K562 (cell line): ENCODE measurements around the gene TPM4. TPM values are rescaled to one million over a fixed set of nuclear protein-coding genes. Genes with fewer than 3 reads are reported as not detected.
A peak's percentile ranks its signal among the peaks of the same experiment; 100 is the strongest.

Experiments used
- ATAC-seq: fragments of 200-7000 bp; cut with Tn5 transposase; 3 replicates; pipeline ENCODE4 v1.9.1; 2020; ENCODE audit warnings: moderate library complexity
- BruUV-seq: library from RNA; stranded (reverse); fragments of 400-500 nt; replicated peaks from 2 replicates; lab custom pipeline; 2021; lab: Mats Ljungman, UMichigan
- CTCF ChIA-PET: fragments of 300-600 bp; formaldehyde crosslinking; extraction: SDS; loops from one replicate; lab custom pipeline; 2021; ENCODE audit warnings: low intra/inter-chr PET ratio; lab: Yijun Ruan, JAX
- POLR2A ChIA-PET: fragments of 300-600, 350-650 bp; sonication (Branson Sonifier 250); formaldehyde crosslinking; extraction: SDS; loops from one replicate; lab custom pipeline; 2021; ENCODE audit warnings: antibody characterized with exemption, inconsistent platforms; lab: Yijun Ruan, JAX
- DNase-seq, 4 experiments: peaks; one replicate each; pipeline versions ENCODE4 v3.0.0 to v3.0.0-alpha.2; 2011 to 2018; ENCODE audit warnings: low spot score in 3 of 4, mixed read lengths in 3 of 4; ENCODE audit errors: extremely low read depth in 1 of 4
- FAIRE-seq: peaks from 2 replicates; lab custom pipeline; 2011; peaks lifted over from hg19 to GRCh38; lab: Jason Lieb, UNC
- H2AFZ ChIP-seq: 2 replicates; pipeline ENCODE4 v1.6.0; 2011; ENCODE audit warnings: low read depth, low read length, control low read depth, inconsistent platforms
- H3K27ac ChIP-seq: fragments of 200-600 bp; 3 replicates; pipeline ENCODE4 v1.8.0; 2011; ENCODE audit warnings: low read depth, mild to moderate bottlenecking, control low read depth, inconsistent platforms, low read length, moderate library complexity, mixed read lengths; ENCODE audit errors: extremely low read depth
- H3K27me3 ChIP-seq, 2 experiments: fragments of 300-600 bp in 1 of 2; 2 replicates in 1 of 2; 3 replicates in 1 of 2; pipeline versions ENCODE4 v1.6.0 to v1.8.0; 2011; ENCODE audit warnings: inconsistent platforms in 2 of 2, low read length in 2 of 2, mild to moderate bottlenecking in 1 of 2, mixed read lengths in 1 of 2, moderate library complexity in 1 of 2; ENCODE audit not compliant: control insufficient read depth in 2 of 2, insufficient read depth in 2 of 2
- H3K36me3 ChIP-seq: fragments of 300-600 bp; 3 replicates; pipeline ENCODE4 v1.8.0; 2011; ENCODE audit warnings: mild to moderate bottlenecking, low read length, inconsistent platforms; ENCODE audit not compliant: control insufficient read depth, insufficient read depth
- H3K4me1 ChIP-seq, 2 experiments: fragments of 200-600 bp in 1 of 2; replicated peaks in 1 of 2; 2 replicates in 1 of 2; 3 replicates in 1 of 2; pipeline versions ENCODE4 v1.5.1 to v1.8.0; 2011; ENCODE audit warnings: inconsistent platforms in 2 of 2, low read length in 2 of 2, mild to moderate bottlenecking in 1 of 2, mixed read lengths in 1 of 2, moderate library complexity in 1 of 2; ENCODE audit not compliant: control insufficient read depth in 2 of 2, insufficient read depth in 2 of 2
- H3K4me2 ChIP-seq: 2 replicates; pipeline ENCODE4 v1.6.1; 2011; ENCODE audit warnings: low read length, control low read depth, inconsistent platforms, mixed read lengths; ENCODE audit not compliant: insufficient read depth
- H3K4me3 ChIP-seq: fragments of 200-600 bp; sonication (generic), shearing (Covaris generic); 2 replicates; pipeline ENCODE4 v1.5.1; 2016; ENCODE audit warnings: control low read depth, inconsistent platforms
- H3K79me2 ChIP-seq: fragments of 200-600 bp; 3 replicates; pipeline ENCODE4 v1.8.0; 2011; ENCODE audit warnings: low read length, inconsistent platforms; ENCODE audit not compliant: control insufficient read depth, insufficient read depth
- H3K9ac ChIP-seq, 2 experiments: 2 replicates each; pipeline versions ENCODE4 v1.6.0 to v1.6.1; 2011; ENCODE audit warnings: low read depth in 2 of 2, low read length in 2 of 2, control low read depth in 1 of 2, inconsistent platforms in 1 of 2, mild to moderate bottlenecking in 1 of 2, mixed read lengths in 1 of 2; ENCODE audit not compliant: insufficient read depth in 1 of 2
- H3K9me1 ChIP-seq: one replicate; pipeline ENCODE4 v1.6.0; 2011; ENCODE audit warnings: inconsistent platforms, mild to moderate bottlenecking, low read length, moderate library complexity; ENCODE audit not compliant: control insufficient read depth, insufficient read depth
- H3K9me3 ChIP-seq: replicated peaks from 2 replicates; pipeline ENCODE4 v1.5.1; 2011; ENCODE audit warnings: low read depth, low read length, inconsistent platforms; ENCODE audit not compliant: control insufficient read depth, insufficient read depth
- H4K20me1 ChIP-seq: replicated peaks from 2 replicates; pipeline ENCODE4 v1.6.1; 2011; ENCODE audit warnings: low read length, inconsistent platforms, mixed read lengths; ENCODE audit not compliant: control insufficient read depth, insufficient read depth
- HMGN3 ChIP-seq: IDR thresholded peaks from 2 replicates; pipeline ENCODE4 v1.6.1; 2011; ENCODE audit warnings: borderline replicate concordance, low read depth, mild to moderate bottlenecking, mixed read lengths, low read length; ENCODE audit not compliant: insufficient read length; ENCODE audit errors: extremely low read depth
- MXI1 ChIP-seq: IDR thresholded peaks from 2 replicates; pipeline ENCODE4 v1.6.1; 2011; ENCODE audit warnings: low read depth, mild to moderate bottlenecking, improper control_type of control experiment, low read length
- MYC ChIP-seq, 2 experiments: fragments of 250-450 bp in 1 of 2; sonication (Bioruptor Pico) in 1 of 2; IDR thresholded peaks; 2 replicates each; pipeline versions ENCODE4 v1.5.1 to v1.6.1; 2012 to 2021; ENCODE audit warnings: low read depth in 2 of 2, borderline replicate concordance in 1 of 2, improper control_type of control experiment in 1 of 2, low read length in 1 of 2, mild to moderate bottlenecking in 1 of 2, moderate library complexity in 1 of 2
- NRF1 ChIP-seq, 2 experiments: fragments of 450-650 bp; IDR thresholded peaks in 1 of 2; conservative IDR thresholded peaks in 1 of 2; 2 replicates each; pipeline ENCODE4 v1.6.1; 2014; ENCODE audit warnings: mild to moderate bottlenecking in 2 of 2
- RCOR1 ChIP-seq, 2 experiments: IDR thresholded peaks; 2 replicates each; pipeline ENCODE4 v1.6.1; 2012; ENCODE audit warnings: low read depth in 2 of 2, low read length in 2 of 2, borderline replicate concordance in 1 of 2, improper control_type of control experiment in 1 of 2
- TSC22D4 ChIP-seq: fragments of 450-650 bp; IDR thresholded peaks from 2 replicates; pipeline ENCODE4 v1.6.1; 2016; ENCODE audit warnings: missing genetic modification characterization, missing biosample characterization, control low read depth
- ZNF212 ChIP-seq: fragments of 450-650 bp; formaldehyde crosslinking; IDR thresholded peaks from 2 replicates; pipeline ENCODE4 v1.4.0; 2020; ENCODE audit warnings: mild to moderate bottlenecking
- WGBS: fragments of 100-300 bp; shearing (Covaris generic); methylation state at CpG from one replicate; pipeline ENCODE4 v1.1.6; 2016; ENCODE audit warnings: low coverage, mixed read lengths; ENCODE audit not compliant: insufficient coverage; ENCODE audit errors: missing lambda C conversion rate; 5-methylcytosine and 5-hydroxymethylcytosine counted together
- in situ Hi-C: fragments of 300-500 bp; cut with MboI; formaldehyde crosslinking; loops from 4 replicates; pipeline ENCODE4 v1.15.0; 2018; ENCODE audit warnings: inconsistent platforms, mixed read lengths
- intact Hi-C: fragments of 100-400 bp; cut with micrococcal nuclease; formaldehyde crosslinking; loops from 2 replicates; pipeline ENCODE4 v1.14.2; 2022
- polyA plus RNA-seq, 8 experiments: library from polyadenylated mRNA; depleted of rRNA in 4 of 8; stranded (reverse) in 5 of 8; unstranded in 3 of 8; fragments of >200 nt; fragmentation: Nextera tagmentation in 2 of 8; fragmentation: Illumina TruSeq in 1 of 8; extraction: Ambion mirVana in 2 of 8; extraction: Trizol in 1 of 8; gene quantifications; 2 replicates each; pipeline versions ENCODE4 v1.2.1 to v1.2.3, GENCODE V29; 2011 to 2014; ENCODE audit warnings: inconsistent platforms in 1 of 8, missing spikeins in 1 of 8
- total RNA-seq, 7 experiments: library from RNA; depleted of rRNA in 6 of 7; stranded (reverse); fragments of >200 nt in 6 of 7; fragmentation: Illumina TruSeq in 2 of 7; extraction: Trizol in 2 of 7; gene quantifications; 2 replicates each; pipeline versions ENCODE4 v1.2.1 to v1.2.3, GENCODE V29; 2011 to 2021; ENCODE audit warnings: low replicate concordance in 1 of 7
- TF ChIP-seq, protein P1 (sequence below), 2 experiments: fragments of 450-650 bp in 1 of 2; sonication (generic) in 1 of 2; formaldehyde crosslinking in 1 of 2; IDR thresholded peaks in 1 of 2; conservative IDR thresholded peaks in 1 of 2; 2 replicates each; pipeline versions ENCODE4 v1.6.1 to v1.8.1; 2016 to 2023; ENCODE audit warnings: mild to moderate bottlenecking in 2 of 2, moderate library complexity in 2 of 2, inconsistent platforms in 1 of 2, missing genetic modification reagents in 1 of 2
- TF ChIP-seq, protein P2 (sequence below): fragments of 450-650 bp; IDR thresholded peaks from 2 replicates; pipeline ENCODE4 v1.7.1; 2018; ENCODE audit warnings: mild to moderate bottlenecking, low read depth; ENCODE audit not compliant: partially characterized antibody
- TF ChIP-seq, protein P3 (sequence below): fragments of 450-650 bp; IDR thresholded peaks from one replicate; pipeline ENCODE4 v1.6.1; 2018; ENCODE audit warnings: mild to moderate bottlenecking, moderate library complexity; ENCODE audit not compliant: partially characterized antibody
- TF ChIP-seq, protein P4 (sequence below): fragments of 250-450 bp; sonication (Bioruptor Pico); IDR thresholded peaks from 2 replicates; pipeline ENCODE4 v1.8.0; 2022; ENCODE audit warnings: inconsistent platforms, mild to moderate bottlenecking, moderate library complexity, borderline replicate concordance

Gene TPM4
- total and polyA plus RNA-seq, 9 of the 15 experiments (the other 6 are each of a cell fraction or from before 2014, with no cell fraction given): 28.1 to 111 (median 77.4) TPM

DNA sequence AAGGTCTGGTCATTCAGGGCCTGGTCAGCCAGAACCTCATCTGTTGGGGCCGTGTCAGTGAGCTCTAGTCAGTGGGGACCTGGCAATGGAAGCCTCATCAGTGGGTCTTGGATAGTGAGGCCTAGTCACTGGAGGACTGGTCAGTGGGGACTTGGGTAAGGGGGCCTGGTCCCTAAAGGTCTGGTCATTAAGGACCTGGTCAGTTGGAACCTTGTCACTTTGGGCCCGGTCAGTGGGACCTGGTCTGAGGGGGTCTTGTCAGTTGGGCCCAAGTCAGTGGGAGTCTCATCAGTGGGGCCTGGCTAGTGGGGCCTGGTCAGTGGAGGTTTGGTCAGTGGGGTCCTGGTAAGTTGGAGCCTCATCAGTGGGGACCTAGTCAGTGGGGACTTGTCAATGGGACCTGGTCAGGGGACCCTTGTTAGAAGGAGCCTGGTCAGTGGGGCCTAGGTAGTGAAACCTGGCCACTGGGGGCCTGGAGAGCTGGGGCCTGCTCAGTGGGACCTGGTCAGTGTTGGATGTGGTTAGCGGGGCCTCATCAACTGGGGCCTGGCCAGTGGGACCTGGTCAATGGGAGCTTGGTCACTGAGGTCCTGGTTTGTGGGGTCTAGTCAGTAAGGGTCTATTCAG is 43.7 kb upstream of the TPM4 start:
- intact Hi-C loops: no loop called here
- CTCF ChIA-PET: no interaction called here
- ATAC-seq (no peak), DNase-seq (no peak), FAIRE-seq (no peak)
- H3K27me3 ChIP-seq: peaks cover 6 to 26% of the 10 kb centered on the region in 2 experiments; a peak in 3 of 5 replicates
- no peak overlapping the region for H3K4me2 ChIP-seq
- H3K4me3 ChIP-seq: no peak overlapping the region
- no TSS peak for BruUV-seq
- POLR2A ChIA-PET: no interaction called here
- no peak overlapping the region for H2AFZ ChIP-seq
- H3K36me3 ChIP-seq: no peaks in the 10 kb centered on the region
- in situ Hi-C loops: no loop called here
- H3K79me2 ChIP-seq: no peaks in the 10 kb centered on the region
- H3K9ac ChIP-seq: peak overlapping the region in 1 of 2 experiments; percentile 56; a peak in 1 of 4 replicates
- 64% methylated on average over 3 of the region's 3 CpGs for WGBS
- H3K27ac ChIP-seq: no peak overlapping the region
- H3K9me1 ChIP-seq: no peaks in the 10 kb centered on the region
- no peaks in the 10 kb centered on the region; the same call in 1 of the 2 replicates for H4K20me1 ChIP-seq
- H3K9me3 ChIP-seq: no peaks in the 10 kb centered on the region
- H3K4me1 ChIP-seq: peaks cover 0 to 6% of the 10 kb centered on the region in 2 experiments; a peak in 1 of 5 replicates
- TF ChIP-seq TSC22D4 (tag): no peak
- no peak for TF ChIP-seq NRF1 (conservative IDR thresholded peaks at IDR 0.05 in 1 of 2, IDR thresholded peaks at IDR 0.05 in 1 of 2)
- no peak for TF ChIP-seq HMGN3
- TF ChIP-seq RCOR1 (IDR thresholded peaks at IDR 0.05; ENCODE audit: borderline replicate concordance in 1 of 2, low read depth in 2 of 2, low read length in 2 of 2): no peak
- TF ChIP-seq, protein P1, sequence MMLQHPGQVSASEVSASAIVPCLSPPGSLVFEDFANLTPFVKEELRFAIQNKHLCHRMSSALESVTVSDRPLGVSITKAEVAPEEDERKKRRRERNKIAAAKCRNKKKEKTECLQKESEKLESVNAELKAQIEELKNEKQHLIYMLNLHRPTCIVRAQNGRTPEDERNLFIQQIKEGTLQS (IDR thresholded peaks at IDR 0.05): no peak
- TF ChIP-seq, protein P1 (CRISPR knock-in tag; conservative IDR thresholded peaks at IDR 0.05): no peak
- TF ChIP-seq ZNF212 (CRISPR knock-in tag): no peak
- TF ChIP-seq MXI1: no peak
- TF ChIP-seq MYC (IDR thresholded peaks at IDR 0.05; ENCODE audit: low read depth, low read length): no peak
- TF ChIP-seq MYC (CRISPR knock-in tag; IDR thresholded peaks at IDR 0.05; ENCODE audit: borderline replicate concordance, low read depth): no peak
- TF ChIP-seq, protein P2, sequence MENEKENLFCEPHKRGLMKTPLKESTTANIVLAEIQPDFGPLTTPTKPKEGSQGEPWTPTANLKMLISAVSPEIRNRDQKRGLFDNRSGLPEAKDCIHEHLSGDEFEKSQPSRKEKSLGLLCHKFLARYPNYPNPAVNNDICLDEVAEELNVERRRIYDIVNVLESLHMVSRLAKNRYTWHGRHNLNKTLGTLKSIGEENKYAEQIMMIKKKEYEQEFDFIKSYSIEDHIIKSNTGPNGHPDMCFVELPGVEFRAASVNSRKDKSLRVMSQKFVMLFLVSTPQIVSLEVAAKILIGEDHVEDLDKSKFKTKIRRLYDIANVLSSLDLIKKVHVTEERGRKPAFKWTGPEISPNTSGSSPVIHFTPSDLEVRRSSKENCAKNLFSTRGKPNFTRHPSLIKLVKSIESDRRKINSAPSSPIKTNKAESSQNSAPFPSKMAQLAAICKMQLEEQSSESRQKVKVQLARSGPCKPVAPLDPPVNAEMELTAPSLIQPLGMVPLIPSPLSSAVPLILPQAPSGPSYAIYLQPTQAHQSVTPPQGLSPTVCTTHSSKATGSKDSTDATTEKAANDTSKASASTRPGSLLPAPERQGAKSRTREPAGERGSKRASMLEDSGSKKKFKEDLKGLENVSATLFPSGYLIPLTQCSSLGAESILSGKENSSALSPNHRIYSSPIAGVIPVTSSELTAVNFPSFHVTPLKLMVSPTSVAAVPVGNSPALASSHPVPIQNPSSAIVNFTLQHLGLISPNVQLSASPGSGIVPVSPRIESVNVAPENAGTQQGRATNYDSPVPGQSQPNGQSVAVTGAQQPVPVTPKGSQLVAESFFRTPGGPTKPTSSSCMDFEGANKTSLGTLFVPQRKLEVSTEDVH: no peak
- TF ChIP-seq, protein P3, sequence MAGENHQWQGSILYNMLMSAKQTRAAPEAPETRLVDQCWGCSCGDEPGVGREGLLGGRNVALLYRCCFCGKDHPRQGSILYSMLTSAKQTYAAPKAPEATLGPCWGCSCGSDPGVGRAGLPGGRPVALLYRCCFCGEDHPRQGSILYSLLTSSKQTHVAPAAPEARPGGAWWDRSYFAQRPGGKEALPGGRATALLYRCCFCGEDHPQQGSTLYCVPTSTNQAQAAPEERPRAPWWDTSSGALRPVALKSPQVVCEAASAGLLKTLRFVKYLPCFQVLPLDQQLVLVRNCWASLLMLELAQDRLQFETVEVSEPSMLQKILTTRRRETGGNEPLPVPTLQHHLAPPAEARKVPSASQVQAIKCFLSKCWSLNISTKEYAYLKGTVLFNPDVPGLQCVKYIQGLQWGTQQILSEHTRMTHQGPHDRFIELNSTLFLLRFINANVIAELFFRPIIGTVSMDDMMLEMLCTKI: no peak
- TF ChIP-seq, protein P4, sequence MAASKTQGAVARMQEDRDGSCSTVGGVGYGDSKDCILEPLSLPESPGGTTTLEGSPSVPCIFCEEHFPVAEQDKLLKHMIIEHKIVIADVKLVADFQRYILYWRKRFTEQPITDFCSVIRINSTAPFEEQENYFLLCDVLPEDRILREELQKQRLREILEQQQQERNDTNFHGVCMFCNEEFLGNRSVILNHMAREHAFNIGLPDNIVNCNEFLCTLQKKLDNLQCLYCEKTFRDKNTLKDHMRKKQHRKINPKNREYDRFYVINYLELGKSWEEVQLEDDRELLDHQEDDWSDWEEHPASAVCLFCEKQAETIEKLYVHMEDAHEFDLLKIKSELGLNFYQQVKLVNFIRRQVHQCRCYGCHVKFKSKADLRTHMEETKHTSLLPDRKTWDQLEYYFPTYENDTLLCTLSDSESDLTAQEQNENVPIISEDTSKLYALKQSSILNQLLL (CRISPR knock-in tag): no peak
